Glomerular visceral epithelial cell (primary cell): ENCODE data around the gene ASCL2.

ENCODE experiments used
- DNase-seq: peaks from one replicate; pipeline ENCODE4 v3.0.0-alpha.2; 2016; ENCODE audit errors: extremely low spot score

The ASCL2 gene

GRCh38 chr11:2234963-2235362 lies 35.4 kb downstream of the ASCL2 start:
- no peak for DNase-seq

- no peak for DNase-seq
Measured at GRCh38 chr11:2233693-2234455, 36.5 kb downstream of the ASCL2 start.

GRCh38 chr11:2229713-2230297 lies 40.6 kb downstream of the ASCL2 start:
- DNase-seq, result no peak

- DNase-seq, result no peak
Measured at GRCh38 chr11:2224254-2224653, 46.1 kb downstream of the ASCL2 start.

- no peak for DNase-seq
Measured at GRCh38 chr11:2223153-2223794, 47.1 kb downstream of the ASCL2 start.

- DNase-seq, result no peak
Measured at GRCh38 chr11:2222451-2222850, 47.9 kb downstream of the ASCL2 start.

GRCh38 chr11:2221591-2221990 lies 48.8 kb downstream of the ASCL2 start:
- no peak for DNase-seq

GRCh38 chr11:2221024-2221423 lies 49.4 kb downstream of the ASCL2 start:
- DNase-seq, result no peak

- DNase-seq, result no peak
Measured at GRCh38 chr11:2220173-2220771, 50.1 kb downstream of the ASCL2 start.

- DNase-seq, result no peak
Measured at GRCh38 chr11:2219318-2220017, 50.9 kb downstream of the ASCL2 start.
